Measurements from ENCODE around the gene CEPT1.

GRCh38 chr1:111218701-111219556, 78.9 kb downstream of the CEPT1 start:
- TF ChIP-seq POLR2A (IDR thresholded peaks at IDR 0.05), result no peak
- TF ChIP-seq CTCF (IDR thresholded peaks at IDR 0.05), result no peak
